H1 (cell line): ENCODE measurements around the gene NAA40. TPM values are rescaled to one million over a fixed set of nuclear protein-coding genes. Genes with fewer than 3 reads are reported as not detected.

Experiments used
- CTCF ChIA-PET: fragments of 300-600 bp; sonication (Branson Sonifier 250); formaldehyde crosslinking; loops from one replicate; lab custom pipeline; 2021; ENCODE audit not compliant: partially characterized antibody; lab: Charles Lee
- POLR2A ChIA-PET: fragments of 300-600 bp; sonication (Branson Sonifier 250); formaldehyde crosslinking; loops from one replicate; lab custom pipeline; 2021; ENCODE audit warnings: inconsistent platforms; ENCODE audit not compliant: partially characterized antibody; lab: Charles Lee
- DNase-seq, 2 experiments: peaks; one replicate each; pipeline versions ENCODE4 v3.0.0 to v3.0.0-alpha.2; 2010 to 2022; ENCODE audit warnings: low spot score in 2 of 2, low read depth in 1 of 2, mixed read lengths in 1 of 2
- FAIRE-seq: peaks from 2 replicates; lab custom pipeline; 2011; peaks lifted over from hg19 to GRCh38; lab: Jason Lieb, UNC
- H2AFZ ChIP-seq: 2 replicates; pipeline ENCODE4 v1.8.1; 2012; ENCODE audit warnings: low read length, inconsistent platforms
- H2AK5ac ChIP-seq: 2 replicates; pipeline ENCODE4 v1.6.1; 2013; ENCODE audit warnings: low read depth, low read length
- H2BK120ac ChIP-seq: replicated peaks from 2 replicates; pipeline ENCODE3; 2013; ENCODE audit warnings: low read depth, low read length, inconsistent platforms
- H2BK12ac ChIP-seq: 2 replicates; pipeline ENCODE4 v1.6.1; 2013; ENCODE audit warnings: low read depth, low read length
- H2BK15ac ChIP-seq: 2 replicates; pipeline ENCODE4 v1.6.1; 2013; ENCODE audit warnings: low read length
- H2BK20ac ChIP-seq: 2 replicates; pipeline ENCODE4 v1.6.1; 2013; ENCODE audit warnings: low read length
- H2BK5ac ChIP-seq: 2 replicates; pipeline ENCODE4 v1.6.1; 2013; ENCODE audit warnings: low read depth, low read length
- H3K14ac ChIP-seq: 2 replicates; pipeline ENCODE4 v1.6.1; 2013; ENCODE audit warnings: inconsistent platforms; ENCODE audit not compliant: insufficient read length
- H3K18ac ChIP-seq: 2 replicates; pipeline ENCODE4 v1.6.1; 2013; ENCODE audit warnings: low read length; ENCODE audit errors: extremely low read depth
- H3K23ac ChIP-seq: 2 replicates; pipeline ENCODE4 v1.6.1; 2013; ENCODE audit warnings: inconsistent platforms; ENCODE audit not compliant: insufficient read length
- H3K23me2 ChIP-seq: 2 replicates; pipeline ENCODE4 v1.6.1; 2013; ENCODE audit warnings: low read depth, low read length
- H3K27ac ChIP-seq: 2 replicates; pipeline ENCODE4 v1.6.1; 2011; ENCODE audit warnings: low read depth, low read length, inconsistent platforms
- H3K27me3 ChIP-seq, 4 experiments: replicated peaks in 1 of 4; 1 replicate in 1 of 4; 2 replicates in 3 of 4; pipeline versions ENCODE4 v1.6.1 to v1.8.1; 2011 to 2013; ENCODE audit warnings: low read length in 3 of 4, mild to moderate bottlenecking in 3 of 4, inconsistent platforms in 2 of 4, mixed read lengths in 2 of 4, moderate library complexity in 1 of 4; ENCODE audit not compliant: control insufficient read depth in 3 of 4, insufficient read depth in 3 of 4; ENCODE audit errors: extremely low read depth in 1 of 4
- H3K36me3 ChIP-seq, 4 experiments: 2 replicates each; pipeline versions ENCODE4 v1.6.1 to v1.8.1; 2011 to 2013; ENCODE audit warnings: mild to moderate bottlenecking in 4 of 4, low read length in 3 of 4, moderate library complexity in 2 of 4, control low read depth in 1 of 4, inconsistent platforms in 1 of 4; ENCODE audit not compliant: insufficient read depth in 4 of 4, control insufficient read depth in 2 of 4
- H3K4ac ChIP-seq: replicated peaks from 2 replicates; pipeline ENCODE3; 2013; ENCODE audit warnings: low read length, low read depth, mixed read lengths, inconsistent platforms; ENCODE audit not compliant: insufficient read length
- H3K4me1 ChIP-seq, 4 experiments: replicated peaks in 1 of 4; 1 replicate in 1 of 4; 2 replicates in 3 of 4; pipeline versions ENCODE4 v1.6.1 to v1.8.1; 2011 to 2013; ENCODE audit warnings: low read length in 3 of 4, inconsistent platforms in 2 of 4, mixed read lengths in 1 of 4; ENCODE audit not compliant: insufficient read depth in 4 of 4, control insufficient read depth in 3 of 4
- H3K4me2 ChIP-seq, 2 experiments: 2 replicates each; pipeline versions ENCODE4 v1.6.1 to v1.8.1; 2011 to 2013; ENCODE audit warnings: low read depth in 2 of 2, low read length in 2 of 2, control low read depth in 1 of 2, inconsistent platforms in 1 of 2, mild to moderate bottlenecking in 1 of 2; ENCODE audit not compliant: insufficient read depth in 1 of 2
- H3K4me3 ChIP-seq, 4 experiments: fragments of 200-600, 300-600 bp in 1 of 4; sonication (generic), shearing (Covaris generic), sonication (Bioruptor Twin) in 1 of 4; 2 replicates each; pipeline versions ENCODE4 v1.5.1 to v1.8.1; 2011 to 2016; ENCODE audit warnings: low read length in 4 of 4, low read depth in 3 of 4, control low read depth in 2 of 4, inconsistent platforms in 2 of 4, mild to moderate bottlenecking in 2 of 4, mixed read lengths in 1 of 4, moderate library complexity in 1 of 4; ENCODE audit not compliant: insufficient read depth in 2 of 4; ENCODE audit errors: extremely low read depth in 1 of 4
- H3K56ac ChIP-seq: replicated peaks from 2 replicates; pipeline ENCODE3; 2013; ENCODE audit warnings: low read depth, mild to moderate bottlenecking, mixed read lengths, low read length, inconsistent platforms; ENCODE audit not compliant: insufficient read length
- H3K79me1 ChIP-seq: 2 replicates; pipeline ENCODE4 v1.6.1; 2013; ENCODE audit warnings: low read depth, low read length, control low read depth
- H3K79me2 ChIP-seq, 2 experiments: 2 replicates each; pipeline versions ENCODE4 v1.6.1 to v1.8.1; 2012 to 2013; ENCODE audit warnings: low read length in 2 of 2, mild to moderate bottlenecking in 2 of 2, inconsistent platforms in 1 of 2; ENCODE audit not compliant: insufficient read depth in 2 of 2, control insufficient read depth in 1 of 2
- H3K9ac ChIP-seq, 4 experiments: replicated peaks in 1 of 4; 1 replicate in 1 of 4; 2 replicates in 3 of 4; pipeline versions ENCODE4 v1.6.1 to v1.8.1; 2011 to 2013; ENCODE audit warnings: low read depth in 3 of 4, low read length in 3 of 4, control low read depth in 2 of 4, mild to moderate bottlenecking in 2 of 4, moderate library complexity in 2 of 4, inconsistent platforms in 1 of 4; ENCODE audit errors: extremely low read depth in 1 of 4
- H3K9me3 ChIP-seq, 2 experiments: 2 replicates each; pipeline versions ENCODE4 v1.6.1 to v1.8.1; 2012 to 2013; ENCODE audit warnings: mild to moderate bottlenecking in 2 of 2, moderate library complexity in 2 of 2, control low read depth in 1 of 2, inconsistent platforms in 1 of 2, low read depth in 1 of 2, low read length in 1 of 2, mixed read lengths in 1 of 2; ENCODE audit not compliant: insufficient read depth in 2 of 2
- H4K20me1 ChIP-seq, 2 experiments: replicated peaks in 1 of 2; 2 replicates each; pipeline versions ENCODE3 to v1.8.1; 2011 to 2013; ENCODE audit warnings: inconsistent platforms in 2 of 2, low read length in 2 of 2, mild to moderate bottlenecking in 1 of 2; ENCODE audit not compliant: insufficient read depth in 2 of 2, control insufficient read depth in 1 of 2
- H4K5ac ChIP-seq: 2 replicates; pipeline ENCODE4 v1.6.1; 2013; ENCODE audit warnings: low read length, low read depth, mixed read lengths, inconsistent platforms; ENCODE audit not compliant: insufficient read length
- H4K8ac ChIP-seq: 2 replicates; pipeline ENCODE4 v1.8.0; 2013; ENCODE audit warnings: mild to moderate bottlenecking, moderate library complexity, low read length, inconsistent platforms; ENCODE audit not compliant: insufficient read depth; ENCODE audit errors: extremely low read depth
- H4K91ac ChIP-seq: replicated peaks from 2 replicates; pipeline ENCODE3; 2013; ENCODE audit warnings: low read length, mixed read lengths, inconsistent platforms; ENCODE audit not compliant: insufficient read length
- CTCF ChIP-seq, 3 experiments: IDR thresholded peaks; 1 replicate in 2 of 3; 2 replicates in 1 of 3; pipeline versions ENCODE4 v1.5.1 to v1.6.1; 2011; ENCODE audit warnings: low read length in 3 of 3, mild to moderate bottlenecking in 3 of 3, inconsistent platforms in 2 of 3, low read depth in 1 of 3, moderate library complexity in 1 of 3; ENCODE audit not compliant: insufficient read depth in 1 of 3; ENCODE audit errors: control extremely low read depth in 1 of 3
- EGR1 ChIP-seq: IDR thresholded peaks from 2 replicates; pipeline ENCODE4 v1.6.1; 2011; ENCODE audit warnings: low read depth, low read length, borderline replicate concordance
- RNF2 ChIP-seq: fragments of 200-900, 300-1000 bp; sonication (generic); IDR thresholded peaks from 2 replicates; pipeline ENCODE4 v1.7.1; 2016; ENCODE audit warnings: borderline replicate concordance, low read depth, mild to moderate bottlenecking, antibody characterized with exemption, low read length; ENCODE audit not compliant: poor library complexity, severe bottlenecking; ENCODE audit errors: missing control alignments
- WGBS, 2 experiments: shearing (Covaris generic) in 1 of 2; methylation state at CpG; one replicate each; pipeline versions ENCODE4 v1.1.6 to v1.1.7; 2013 to 2015; ENCODE audit warnings: low lambda C conversion rate in 2 of 2, mixed read lengths in 2 of 2, inconsistent platforms in 1 of 2, low coverage in 1 of 2, missing lambda C conversion rate in 1 of 2; ENCODE audit not compliant: insufficient replicate concordance in 2 of 2, insufficient coverage in 1 of 2, insufficient read length in 1 of 2; ENCODE audit errors: extremely low coverage in 1 of 2, missing lambda C conversion rate in 1 of 2; 5-methylcytosine and 5-hydroxymethylcytosine counted together
- polyA plus RNA-seq, 7 experiments: library from polyadenylated mRNA; depleted of rRNA in 3 of 7; stranded (reverse) in 5 of 7; unstranded in 2 of 7; fragments of >200 nt in 5 of 7; fragments of 200-250 nt in 2 of 7; gene quantifications; 1 replicate in 5 of 7; 2 replicates in 1 of 7; 4 replicates in 1 of 7; pipeline versions ENCODE4 v1.2.1 to v1.2.3, GENCODE V29; 2011 to 2013; ENCODE audit warnings: missing spikeins in 2 of 7, mixed read lengths in 2 of 7
- total RNA-seq: library from RNA; stranded (reverse); fragmentation: NEBNext Ultra II Directional; extraction: Animal tissue kit (Norgen Biotek cat#: 25700); gene quantifications from 2 replicates; pipeline ENCODE4 v1.2.1, GENCODE V29; 2021

NAA40 gene
- total and polyA plus RNA-seq, 2 of the 8 experiments (the other 6 are each of a cell fraction or from before 2014, with no cell fraction given), result 20.0 to 31.1 TPM

- 89% methylated on average over 5 of the region's 5 CpGs; no CpG with 5 or more reads in 1 of the 2 experiments for WGBS, 2 experiments
- H3K79me2 ChIP-seq, result peaks cover 0 to 56% of the 10 kb centered on the region in 2 experiments; a peak in 3 of 4 replicates
Observed at GRCh38 chr11:63979426-63979825, 40.6 kb downstream of the NAA40 start.

More at GRCh38 chr11:63979426-63979825, 40.6 kb downstream of the NAA40 start:
- peak overlapping the region; percentile 82; the same call in 1 of the 2 replicates for H2BK12ac ChIP-seq
- no peak for DNase-seq
- peak overlapping the region; percentile 3 to 49; a peak in 2 of 4 replicates for H3K4me2 ChIP-seq
- FAIRE-seq, result no peak
- no peak overlapping the region for H2AFZ ChIP-seq
- H3K4ac ChIP-seq, result no peak overlapping the region
- no peak overlapping the region for H3K27ac ChIP-seq
- H3K4me3 ChIP-seq, result no peak overlapping the region
- no peak overlapping the region for H3K9ac ChIP-seq
- H3K23me2 ChIP-seq, result no peaks in the 10 kb centered on the region; the same call in 1 of the 2 replicates
- H2BK120ac ChIP-seq, result no peak overlapping the region
- no peak overlapping the region for H3K14ac ChIP-seq
- H2BK20ac ChIP-seq, result peak overlapping the region; percentile 68; the same call in 1 of the 2 replicates
- H3K79me1 ChIP-seq, result peaks cover 23% of the 10 kb centered on the region
- no peak for TF ChIP-seq EGR1
- no peak for TF ChIP-seq RNF2
- peak in 2 of 3 experiments; percentile 18 to 21; a peak in 2 of 4 replicates for TF ChIP-seq CTCF (IDR thresholded peaks at IDR 0.05; ENCODE audit: control extremely low read depth in 1 of 3, insufficient read depth in 1 of 3, low read depth in 1 of 3, low read length in 3 of 3)
- H2BK5ac ChIP-seq, result peak overlapping the region; percentile 72
- no peak overlapping the region for H4K5ac ChIP-seq
- H3K4me1 ChIP-seq, result peaks cover 7 to 24% (median 18%) of the 10 kb centered on the region in 4 experiments
- CTCF ChIA-PET, result interaction anchor here (0.9 to 2.4 kb wide), 14 partner anchors 9 to 170 kb away, joined by 3 to 7 read pairs (median 4); no protein-coding TSS in a partner anchor
- H3K27me3 ChIP-seq, result no peaks in the 10 kb centered on the region
- H2BK15ac ChIP-seq, result peak overlapping the region; percentile 40; the same call in 1 of the 2 replicates
- no peak overlapping the region for H3K23ac ChIP-seq
- H4K8ac ChIP-seq, result no peak overlapping the region
- no peaks in the 10 kb centered on the region for H3K9me3 ChIP-seq
- H2AK5ac ChIP-seq, result peak overlapping the region; percentile 28; the same call in 1 of the 2 replicates
- no peak overlapping the region for H3K56ac ChIP-seq
- H4K91ac ChIP-seq, result no peak overlapping the region
- H4K20me1 ChIP-seq, result peaks cover 1 to 6% of the 10 kb centered on the region in 2 experiments
- POLR2A ChIA-PET, result interaction anchor here (0.6 to 3.0 kb wide), 9 partner anchors 8 to 271 kb away, joined by 3 to 16 read pairs (median 6); no protein-coding TSS in a partner anchor
- H3K36me3 ChIP-seq, result peaks cover 0 to 8% (median 0%) of the 10 kb centered on the region in 4 experiments; a peak in 3 of 8 replicates
- H3K18ac ChIP-seq, result no peak overlapping the region; the same call in 1 of the 2 replicates
